GM19351 (cell line): ENCODE data around the gene PRRC2A.
"Not testable (repeated sequence)": the region's sequence is repeated elsewhere in the genome, so short reads cannot be mapped to it uniquely, and the experiment has no call there.

Experiments
- ATAC-seq: cut with Tn5 transposase; IDR thresholded peaks from one replicate; pipeline ENCODE4 v1.9.1; 2021; ENCODE audit warnings: mild to moderate bottlenecking, moderate library complexity; ENCODE audit not compliant: unreplicated experiment

The PRRC2A gene

GRCh38 chr6:31585491-31585890, 35.0 kb upstream of the PRRC2A start:
- ATAC-seq: no peak

GRCh38 chr6:31586008-31586407, 34.5 kb upstream of the PRRC2A start, which contains the start of gene LST1:
Gene LST1, plus strand, starts transcription at chr6:31586277. Its CDS starts 1,023 bp downstream, at chr6:31587300.
- no peak for ATAC-seq

- no peak for ATAC-seq
Measured at GRCh38 chr6:31586599-31587281, 33.8 kb upstream of the PRRC2A start.

GRCh38 chr6:31587791-31588777, 32.4 kb upstream of the PRRC2A start:
- ATAC-seq: no peak

GRCh38 chr6:31588871-31589650, 31.5 kb upstream of the PRRC2A start:
- no peak for ATAC-seq

GRCh38 chr6:31590691-31591090, 29.8 kb upstream of the PRRC2A start:
- ATAC-seq: not testable (repeated sequence)

GRCh38 chr6:31592396-31592771, 28.1 kb upstream of the PRRC2A start:
- no peak for ATAC-seq

GRCh38 chr6:31597006-31597405, 23.5 kb upstream of the PRRC2A start:
- no peak for ATAC-seq

- no peak for ATAC-seq
Measured at GRCh38 chr6:31607317-31607716, 13.2 kb upstream of the PRRC2A start.

GRCh38 chr6:31609519-31610406, 10.8 kb upstream of the PRRC2A start:
- no peak for ATAC-seq

- no peak for ATAC-seq
Measured at GRCh38 chr6:31610968-31611367, 9.5 kb upstream of the PRRC2A start.

GRCh38 chr6:31614075-31614619, 6.4 kb upstream of the PRRC2A start:
- no peak for ATAC-seq

- no peak for ATAC-seq
Measured at GRCh38 chr6:31614684-31615578, 5.6 kb upstream of the PRRC2A start, which contains the start of gene AIF1. Gene AIF1, plus strand, starts transcription at chr6:31615234. Its CDS starts 96 bp downstream, at chr6:31615330.

- no peak for ATAC-seq
Measured at GRCh38 chr6:31615748-31616147, 4.8 kb upstream of the PRRC2A start.

- no peak for ATAC-seq
Measured at GRCh38 chr6:31617010-31617409, 3.5 kb upstream of the PRRC2A start.

- ATAC-seq: peak; percentile 82
Measured at GRCh38 chr6:31619805-31620585, 520 bp upstream of the PRRC2A start.

- ATAC-seq: no peak
Measured at GRCh38 chr6:31621320-31621939, 915 bp downstream of the PRRC2A start.
